ENCODE results near the gene MT1G. TPM values are rescaled to one million over a fixed set of nuclear protein-coding genes. Genes with fewer than 3 reads are reported as not detected.
A peak's percentile ranks its signal among the peaks of the same experiment; 100 is the strongest.

The MT1G gene
- total and polyA plus RNA-seq, 7 experiments from 2014 or later, result 1.2 to 36.1 TPM; not detected in 5

DNA sequence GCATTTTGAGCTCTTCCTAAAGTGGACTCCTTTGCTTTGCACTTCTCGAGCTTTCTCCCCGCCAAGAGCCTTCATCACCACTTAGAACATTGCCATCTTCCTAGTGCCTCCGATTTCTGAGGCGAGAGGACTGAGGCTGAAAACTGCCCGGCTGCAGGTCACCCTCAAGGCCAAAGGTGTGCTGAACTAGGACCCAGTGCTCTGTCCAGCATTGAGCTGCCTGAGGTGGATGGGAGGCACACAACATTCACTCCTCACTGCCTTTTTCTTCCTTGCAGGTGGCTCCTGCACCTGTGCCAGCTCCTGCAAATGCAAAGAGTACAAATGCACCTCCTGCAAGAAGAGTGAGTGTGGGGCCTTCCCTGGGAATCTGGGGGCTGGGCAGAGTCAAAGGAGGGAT, 24.0 kb downstream of the MT1G start:
- Mint-ChIP-seq H3K27ac (peak overlapping the region in 6 of 9 donors; percentile 32 to 85 (median 54)), H3K36me3 (no peaks in the 10 kb centered on the region), H3K9me3 (peaks cover 0 to 2% (median 0%) of the 10 kb centered on the region in 11 donors), H3K27me3 (peaks cover 23 to 84% (median 34%) of the 10 kb centered on the region in 5 donors), H3K4me3 (peak overlapping the region; percentile 60 to 84 (median 80)), H3K4me1 (peaks cover 15 to 28% (median 23%) of the 10 kb centered on the region in 7 donors)
- Histone ChIP-seq H3K36me3 (ENCODE audit: control insufficient read depth in 2 of 3, insufficient read depth in 3 of 3, low read length in 3 of 3) (no peaks in the 10 kb centered on the region), H3K9me3 (ENCODE audit: control insufficient read depth in 2 of 3, low read length in 3 of 3) (no peaks in the 10 kb centered on the region), H3K27me3 (ENCODE audit: control insufficient read depth in 2 of 2, insufficient read depth in 2 of 2, low read length in 2 of 2) (peaks cover 2 to 4% of the 10 kb centered on the region in 2 donors), H3K4me1 (ENCODE audit: control insufficient read depth in 2 of 2, insufficient read depth in 2 of 2, low read length in 2 of 2) (peaks cover 11 to 16% of the 10 kb centered on the region in 2 donors), H3K27ac (ENCODE audit: low read depth, low read length) (peak overlapping the region; percentile 40), H3K4me3 (ENCODE audit: low read length) (peak overlapping the region; percentile 48)
- intact Hi-C loops (cut with micrococcal nuclease), result loop anchor here (1.0 to 5.0 kb wide), 12 partner anchors 13 to 130 kb away; partner anchors contain the start of genes MT1E (in 2 of the 2), MT1F (in 2 of the 2), MT1X (in 2 of the 2) and MT2A (in 2 of the 2)
- ChIA-PET POLR2A (interaction anchor here (0.9 to 1.7 kb wide), 7 partner anchors 9 to 39 kb away, joined by 3 to 9 read pairs (median 5); partner anchors contain the start of genes MT1X and MT2A), CTCF (interaction anchor here (1.0 to 2.5 kb wide), 8 partner anchors 19 to 67 kb away, joined by 3 to 10 read pairs (median 6); partner anchors contain the start of gene MT1X)
- DNase-seq (no peak), ATAC-seq (no peak)

DNA sequence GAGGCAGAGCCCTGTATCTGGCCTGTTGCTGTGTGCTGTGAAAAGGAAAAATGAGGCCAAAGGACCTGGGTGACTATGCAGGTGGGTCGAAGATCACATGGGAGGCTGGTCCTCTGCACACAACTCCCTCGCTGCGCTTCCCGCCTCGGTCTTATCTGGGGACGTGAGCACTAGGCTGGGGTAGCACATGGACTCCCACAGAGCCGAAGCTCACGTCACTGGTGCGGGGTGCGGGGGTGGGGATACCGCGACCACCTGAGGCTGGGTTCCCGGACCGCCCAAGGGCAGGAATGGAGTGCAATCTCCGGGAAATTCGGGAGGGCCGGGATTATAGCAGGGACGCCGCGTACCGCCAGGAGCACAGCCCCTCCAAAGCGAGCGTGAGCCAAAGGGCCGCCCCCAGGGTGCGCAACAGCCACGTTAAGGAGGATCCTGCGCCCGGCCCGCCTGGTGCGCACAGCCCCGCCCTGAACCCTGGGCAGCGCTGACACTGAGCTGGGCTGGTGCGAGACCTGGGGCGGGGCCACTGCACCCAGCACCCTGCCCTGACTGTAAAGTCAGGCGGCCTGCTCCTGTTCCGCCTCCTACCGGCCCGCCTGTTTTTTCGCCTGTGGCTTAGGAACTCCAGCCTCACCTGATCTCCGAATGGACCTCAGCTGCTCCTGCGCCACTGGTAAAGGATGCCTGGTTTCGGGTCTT, 24.6 kb downstream of the MT1G start:
- intact Hi-C loops (cut with micrococcal nuclease), result loop anchor here (1.0 to 5.0 kb wide), 12 partner anchors 14 to 129 kb away; partner anchors contain the start of genes MT1E (in 2 of the 2), MT1F (in 2 of the 2), MT1X (in 2 of the 2) and MT2A (in 2 of the 2)
- H3K4me3 ChIP-seq (ENCODE audit: low read length), result peak overlapping the region; percentile 48
- DNase-seq (peak; percentile 42 to 79 (median 57)), ATAC-seq (peak; percentile 99)
- ChIA-PET CTCF (interaction anchor here (0.7 to 2.5 kb wide), 11 partner anchors 19 to 208 kb away, joined by 3 to 10 read pairs (median 3); partner anchors contain the start of gene MT1X), POLR2A (interaction anchor here (0.9 to 1.7 kb wide), 7 partner anchors 9 to 39 kb away, joined by 3 to 9 read pairs (median 5); partner anchors contain the start of genes MT1X and MT2A)
- Mint-ChIP-seq H3K27me3 (peaks cover 28 to 84% (median 34%) of the 10 kb centered on the region in 5 donors), H3K9me3 (peaks cover 0 to 2% (median 0%) of the 10 kb centered on the region in 11 donors), H3K4me1 (peaks cover 15 to 31% (median 25%) of the 10 kb centered on the region in 7 donors), H3K4me3 (peak overlapping the region; percentile 60 to 84 (median 80)), H3K36me3 (no peaks in the 10 kb centered on the region), H3K27ac (peak overlapping the region in 5 of 9 donors; percentile 37 to 67 (median 54))
- H3K27ac ChIP-seq (ENCODE audit: low read depth, low read length), result peak overlapping the region; percentile 40
- H3K9me3 ChIP-seq (ENCODE audit: control insufficient read depth in 2 of 3, low read length in 3 of 3), result no peaks in the 10 kb centered on the region
- H3K4me1 ChIP-seq (ENCODE audit: control insufficient read depth in 2 of 2, insufficient read depth in 2 of 2, low read length in 2 of 2), result peaks cover 11 to 16% of the 10 kb centered on the region in 2 donors
- H3K36me3 ChIP-seq (ENCODE audit: control insufficient read depth in 2 of 3, insufficient read depth in 3 of 3, low read length in 3 of 3), result no peaks in the 10 kb centered on the region
- H3K27me3 ChIP-seq (ENCODE audit: control insufficient read depth in 2 of 2, insufficient read depth in 2 of 2, low read length in 2 of 2), result peaks cover 0 to 4% of the 10 kb centered on the region in 2 donors

DNA sequence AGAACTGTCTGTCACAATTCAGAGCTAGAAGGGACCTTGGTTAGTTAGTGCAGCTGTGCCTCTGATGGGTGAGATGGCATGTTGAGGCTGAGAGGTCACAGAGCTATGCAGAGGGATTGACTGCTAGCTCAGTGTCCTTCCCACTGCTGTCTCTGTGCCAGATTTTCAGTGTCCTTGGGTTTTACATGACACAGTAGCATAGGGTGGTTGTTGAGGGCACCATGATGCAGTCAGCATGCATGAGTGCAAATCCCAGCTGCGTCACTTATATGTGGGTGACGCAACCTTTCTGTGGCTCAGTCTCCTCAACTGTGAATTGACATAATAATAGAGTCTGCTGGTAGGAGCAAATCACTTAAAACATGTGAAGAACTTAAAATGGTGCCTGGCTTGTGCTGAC, 26.7 kb downstream of the MT1G start:
- Mint-ChIP-seq H3K9me3 (peaks cover 0 to 2% (median 0%) of the 10 kb centered on the region in 11 donors), H3K27ac (no peak overlapping the region), H3K27me3 (peaks cover 47 to 85% (median 49%) of the 10 kb centered on the region in 5 donors), H3K4me3 (no peak overlapping the region), H3K36me3 (no peaks in the 10 kb centered on the region), H3K4me1 (peaks cover 21 to 48% (median 33%) of the 10 kb centered on the region in 7 donors)
- Histone ChIP-seq H3K4me1 (ENCODE audit: control insufficient read depth in 2 of 2, insufficient read depth in 2 of 2, low read length in 2 of 2) (peaks cover 11 to 16% of the 10 kb centered on the region in 2 donors), H3K4me3 (ENCODE audit: low read length) (no peak overlapping the region), H3K27me3 (ENCODE audit: control insufficient read depth in 2 of 2, insufficient read depth in 2 of 2, low read length in 2 of 2) (peaks cover 4 to 10% of the 10 kb centered on the region in 2 donors), H3K36me3 (ENCODE audit: control insufficient read depth in 2 of 3, insufficient read depth in 3 of 3, low read length in 3 of 3) (no peaks in the 10 kb centered on the region), H3K27ac (ENCODE audit: low read depth, low read length) (no peak overlapping the region), H3K9me3 (ENCODE audit: control insufficient read depth in 2 of 3, low read length in 3 of 3) (no peaks in the 10 kb centered on the region)
- intact Hi-C loops (cut with micrococcal nuclease), result loop anchor here in 1 of 2 donors (5.0 kb wide), 1 partner anchor 41 kb away; the partner anchor contains the start of gene MT1X
- CTCF ChIA-PET, result interaction anchor here (0.5 kb wide), 1 partner anchor 105 kb away, joined by 5 read pairs; no protein-coding TSS in a partner anchor
- POLR2A ChIA-PET, result no interaction called here
- ATAC-seq, result no peak
- no peak for DNase-seq

DNA sequence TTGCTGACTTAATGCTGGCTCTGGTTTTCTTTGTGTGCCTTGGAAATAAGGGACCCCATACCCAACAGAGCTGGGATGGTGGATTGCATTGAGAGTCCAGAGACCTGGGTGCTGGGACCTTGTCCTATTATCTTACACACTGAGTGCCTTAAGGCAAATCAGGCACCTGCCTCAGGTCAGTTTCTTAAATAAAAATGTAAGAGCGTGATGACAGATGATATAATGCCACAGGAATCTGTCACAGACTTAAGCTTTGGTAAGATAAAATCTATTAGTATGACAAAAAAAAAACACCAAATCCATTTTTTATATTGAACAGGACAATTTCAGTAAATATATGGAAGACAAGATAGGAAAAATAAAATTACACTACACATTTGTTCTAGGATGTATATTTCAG, 27.8 kb downstream of the MT1G start:
- intact Hi-C loops (cut with micrococcal nuclease), result loop anchor here in 1 of 2 donors (5.0 kb wide), 1 partner anchor 42 kb away; the partner anchor contains the start of gene MT1X
- H3K9me3 Mint-ChIP-seq, result peaks cover 0 to 2% (median 0%) of the 10 kb centered on the region in 11 donors

DNA sequence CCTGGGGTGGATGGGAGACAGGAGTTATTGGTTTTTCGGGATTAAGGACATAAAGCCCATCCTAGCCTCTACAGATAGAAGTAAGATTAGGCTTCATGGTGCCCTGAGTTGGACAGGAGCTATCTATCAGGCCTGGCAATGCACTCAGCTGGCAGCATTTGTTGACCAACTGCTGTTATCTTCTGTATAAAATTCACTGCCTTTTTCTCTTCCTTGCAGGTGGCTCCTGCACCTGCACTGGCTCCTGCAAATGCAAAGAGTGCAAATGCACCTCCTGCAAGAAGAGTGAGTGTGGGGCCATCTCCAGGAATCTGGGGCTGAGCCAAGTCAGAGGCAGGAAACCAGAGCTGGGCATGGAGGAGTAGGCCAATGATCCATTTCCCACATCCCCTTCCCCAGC, 28.8 kb downstream of the MT1G start:
- peaks cover 7 to 23% of the 10 kb centered on the region in 2 donors for H3K27me3 ChIP-seq (ENCODE audit: control insufficient read depth in 2 of 2, insufficient read depth in 2 of 2, low read length in 2 of 2)
- H3K4me1 Mint-ChIP-seq, result peaks cover 27 to 55% (median 38%) of the 10 kb centered on the region in 7 donors

More for the DNA sequence above, 27.8 kb downstream of the MT1G start:
- ATAC-seq, result no peak
- peaks cover 4 to 14% of the 10 kb centered on the region in 2 donors for H3K27me3 ChIP-seq (ENCODE audit: control insufficient read depth in 2 of 2, insufficient read depth in 2 of 2, low read length in 2 of 2)
- no peaks in the 10 kb centered on the region for H3K36me3 ChIP-seq (ENCODE audit: control insufficient read depth in 2 of 3, insufficient read depth in 3 of 3, low read length in 3 of 3)
- no peak overlapping the region for H3K4me3 ChIP-seq (ENCODE audit: low read length)
- DNase-seq, result no peak
- Mint-ChIP-seq H3K4me1 (peaks cover 28 to 56% (median 35%) of the 10 kb centered on the region in 7 donors), H3K27ac (no peak overlapping the region), H3K36me3 (no peaks in the 10 kb centered on the region), H3K27me3 (peaks cover 54 to 85% (median 57%) of the 10 kb centered on the region in 5 donors), H3K4me3 (peak overlapping the region in 1 of 10 donors; percentile 30)
- ChIA-PET POLR2A (interaction anchor here (1.0 kb wide), 1 partner anchor 122 kb away, joined by 3 read pairs; no protein-coding TSS in a partner anchor), CTCF (no interaction called here)
- H3K9me3 ChIP-seq (ENCODE audit: control insufficient read depth in 2 of 3, low read length in 3 of 3), result no peaks in the 10 kb centered on the region
- H3K4me1 ChIP-seq (ENCODE audit: control insufficient read depth in 2 of 2, insufficient read depth in 2 of 2, low read length in 2 of 2), result peaks cover 11 to 21% of the 10 kb centered on the region in 2 donors
- H3K27ac ChIP-seq (ENCODE audit: low read depth, low read length), result no peak overlapping the region

More for the DNA sequence above, 28.8 kb downstream of the MT1G start:
- Mint-ChIP-seq H3K9me3 (peaks cover 0 to 4% (median 0%) of the 10 kb centered on the region in 11 donors), H3K36me3 (peaks cover 0 to 2% (median 0%) of the 10 kb centered on the region in 5 donors), H3K4me3 (no peak overlapping the region), H3K27me3 (peaks cover 64 to 90% (median 67%) of the 10 kb centered on the region in 5 donors), H3K27ac (no peak overlapping the region)
- intact Hi-C loops (cut with micrococcal nuclease), result no loop called here
- Histone ChIP-seq H3K4me3 (ENCODE audit: low read length) (no peak overlapping the region), H3K36me3 (ENCODE audit: control insufficient read depth in 2 of 3, insufficient read depth in 3 of 3, low read length in 3 of 3) (no peaks in the 10 kb centered on the region), H3K4me1 (ENCODE audit: control insufficient read depth in 2 of 2, insufficient read depth in 2 of 2, low read length in 2 of 2) (peaks cover 7 to 23% of the 10 kb centered on the region in 2 donors), H3K27ac (ENCODE audit: low read depth, low read length) (no peak overlapping the region), H3K9me3 (ENCODE audit: control insufficient read depth in 2 of 3, low read length in 3 of 3) (no peaks in the 10 kb centered on the region)
- CTCF ChIA-PET, result no interaction called here
- POLR2A ChIA-PET, result interaction anchor here (0.9 kb wide), 1 partner anchor 11 kb away, joined by 4 read pairs; no protein-coding TSS in a partner anchor
- DNase-seq, result no peak
- no peak for ATAC-seq
